Thyroid gland (tissue), 4 donors: ENCODE data around the gene SLC2A5. TPM values are rescaled to one million over a fixed set of nuclear protein-coding genes. Genes with fewer than 3 reads are reported as not detected.

ENCODE experiments used
- DNase-seq, 2 donors: peaks; one replicate each; pipeline ENCODE4 v3.0.0-alpha.2; 2019
- H3K27ac ChIP-seq, 3 donors: fragments of 200-600 bp; sonication (generic); 1 replicate in 2 of 3; 2 replicates in 1 of 3; pipeline ENCODE4 v1.5.1; 2016 to 2019; ENCODE audit warnings: mild to moderate bottlenecking in 1 of 3, moderate library complexity in 1 of 3
- H3K27me3 ChIP-seq: fragments of 200-600 bp; sonication (generic); one replicate; pipeline ENCODE4 v1.5.1; 2019
- H3K36me3 ChIP-seq, 2 donors: fragments of 200-600 bp; sonication (generic); one replicate each; pipeline ENCODE4 v1.5.1; 2016 to 2019
- H3K4me1 ChIP-seq, 2 donors: fragments of 200-600 bp; sonication (generic); one replicate each; pipeline ENCODE4 v1.5.1; 2017 to 2019
- H3K4me3 ChIP-seq, 3 donors: fragments of 200-600 bp; sonication (generic); replicated peaks in 1 of 3; 1 replicate in 2 of 3; 2 replicates in 1 of 3; pipeline ENCODE4 v1.5.1; 2016; ENCODE audit warnings: mild to moderate bottlenecking in 1 of 3
- H3K9me3 ChIP-seq: fragments of 200-600 bp; sonication (generic); one replicate; pipeline ENCODE4 v1.5.1; 2017
- POLR2A ChIP-seq, 2 donors: fragments of 450-650 bp; IDR thresholded peaks; one replicate each; pipeline ENCODE4 v1.6.1; 2017; ENCODE audit warnings: antibody characterized with exemption in 2 of 2, mild to moderate bottlenecking in 2 of 2, moderate library complexity in 1 of 2
- WGBS, 2 donors: methylation state at CpG; one replicate each; pipeline ENCODE4 v1.1.5; 2017; 5-methylcytosine and 5-hydroxymethylcytosine counted together
- intact Hi-C: fragments of 100-400 bp; cut with DNase I; formaldehyde crosslinking; loops from one replicate; pipeline ENCODE4 v1.15.1; 2023
- total RNA-seq, 4 donors: library from RNA; depleted of rRNA; stranded (reverse); fragments of >200 nt; gene quantifications; one replicate each; pipeline ENCODE4 v1.2.3, GENCODE V29; 2016
- TF ChIP-seq, protein P1 (sequence below), 6 experiments: fragments of 200-600 bp in 3 of 6; fragments of 450-650 bp in 3 of 6; sonication (generic) in 3 of 6; IDR thresholded peaks; one replicate each; pipeline ENCODE4 v1.5.1; 2016 to 2019; ENCODE audit warnings: antibody characterized with exemption in 6 of 6, mild to moderate bottlenecking in 2 of 6, inconsistent platforms in 1 of 6, moderate library complexity in 1 of 6

Gene SLC2A5
- total RNA-seq, 4 donors from 2014 or later, result 0.73 to 1.1 (median 0.88) TPM

DNA sequence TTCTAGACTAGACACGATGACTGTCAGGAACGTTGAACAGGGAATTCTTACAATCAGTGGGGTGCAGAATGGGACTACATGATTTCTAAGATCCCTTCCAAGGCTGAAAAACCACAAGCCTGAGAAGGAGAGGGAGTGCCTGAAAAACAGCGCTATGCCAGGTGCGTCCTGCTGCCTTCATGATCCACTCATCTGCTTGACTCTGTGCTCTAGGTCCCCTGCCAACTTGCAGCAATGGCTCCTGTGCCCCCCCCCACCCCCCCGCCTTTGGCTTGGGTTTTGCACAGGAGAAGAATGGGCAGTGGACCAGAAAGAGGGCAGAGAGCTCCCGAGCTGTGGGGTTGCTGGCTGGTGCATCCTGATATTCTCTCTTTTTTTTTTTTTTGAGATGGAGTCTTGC is 49.1 kb downstream of the SLC2A5 start:
- DNase-seq, result peak; percentile 33 to 40
- H3K9me3 ChIP-seq, result no peaks in the 10 kb centered on the region
- no peaks in the 10 kb centered on the region for H3K36me3 ChIP-seq
- 36 to 37% methylated on average over 6 of the region's 6 CpGs for WGBS, 2 donors
- TF ChIP-seq, protein P1, sequence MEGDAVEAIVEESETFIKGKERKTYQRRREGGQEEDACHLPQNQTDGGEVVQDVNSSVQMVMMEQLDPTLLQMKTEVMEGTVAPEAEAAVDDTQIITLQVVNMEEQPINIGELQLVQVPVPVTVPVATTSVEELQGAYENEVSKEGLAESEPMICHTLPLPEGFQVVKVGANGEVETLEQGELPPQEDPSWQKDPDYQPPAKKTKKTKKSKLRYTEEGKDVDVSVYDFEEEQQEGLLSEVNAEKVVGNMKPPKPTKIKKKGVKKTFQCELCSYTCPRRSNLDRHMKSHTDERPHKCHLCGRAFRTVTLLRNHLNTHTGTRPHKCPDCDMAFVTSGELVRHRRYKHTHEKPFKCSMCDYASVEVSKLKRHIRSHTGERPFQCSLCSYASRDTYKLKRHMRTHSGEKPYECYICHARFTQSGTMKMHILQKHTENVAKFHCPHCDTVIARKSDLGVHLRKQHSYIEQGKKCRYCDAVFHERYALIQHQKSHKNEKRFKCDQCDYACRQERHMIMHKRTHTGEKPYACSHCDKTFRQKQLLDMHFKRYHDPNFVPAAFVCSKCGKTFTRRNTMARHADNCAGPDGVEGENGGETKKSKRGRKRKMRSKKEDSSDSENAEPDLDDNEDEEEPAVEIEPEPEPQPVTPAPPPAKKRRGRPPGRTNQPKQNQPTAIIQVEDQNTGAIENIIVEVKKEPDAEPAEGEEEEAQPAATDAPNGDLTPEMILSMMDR (IDR thresholded peaks at IDR 0.05), result no peak
- no peak for TF ChIP-seq POLR2A (IDR thresholded peaks at IDR 0.05)
- H3K27me3 ChIP-seq, result no peaks in the 10 kb centered on the region
- no peak overlapping the region for H3K27ac ChIP-seq
- no peak overlapping the region for H3K4me3 ChIP-seq
- intact Hi-C loops, result no loop called here
- H3K4me1 ChIP-seq, result peaks cover 0 to 8% of the 10 kb centered on the region in 2 donors

DNA sequence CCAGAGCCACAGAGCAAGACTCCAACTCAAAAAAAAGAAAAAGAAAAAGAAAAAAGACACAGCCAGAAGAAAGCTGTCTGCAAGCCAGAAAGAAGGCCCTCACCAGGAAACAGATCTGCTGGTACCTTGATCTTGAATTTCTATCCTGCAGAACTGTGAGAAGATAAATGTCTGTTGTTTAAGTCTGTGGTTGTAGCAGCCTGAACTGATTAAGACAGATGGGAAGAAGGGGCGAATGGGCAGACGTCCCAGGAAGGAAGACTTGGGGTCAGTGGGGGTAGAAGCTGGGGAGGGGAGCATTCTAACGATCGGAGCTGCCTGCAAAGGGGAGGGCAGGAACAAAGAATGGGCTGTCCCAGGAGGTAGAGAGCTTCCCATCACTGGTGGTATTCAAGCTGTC is 49.5 kb downstream of the SLC2A5 start:
- no peaks in the 10 kb centered on the region for H3K9me3 ChIP-seq
- no peak overlapping the region for H3K27ac ChIP-seq
- no peak overlapping the region for H3K4me3 ChIP-seq
- no peaks in the 10 kb centered on the region for H3K36me3 ChIP-seq
- 53 to 60% methylated on average over 4 of the region's 4 CpGs for WGBS, 2 donors
- DNase-seq, result no peak
- intact Hi-C loops, result no loop called here
- no peaks in the 10 kb centered on the region for H3K27me3 ChIP-seq
- TF ChIP-seq, protein P1 (IDR thresholded peaks at IDR 0.05), result no peak
- no peak for TF ChIP-seq POLR2A (IDR thresholded peaks at IDR 0.05)
- peaks cover 0 to 8% of the 10 kb centered on the region in 2 donors for H3K4me1 ChIP-seq

DNA sequence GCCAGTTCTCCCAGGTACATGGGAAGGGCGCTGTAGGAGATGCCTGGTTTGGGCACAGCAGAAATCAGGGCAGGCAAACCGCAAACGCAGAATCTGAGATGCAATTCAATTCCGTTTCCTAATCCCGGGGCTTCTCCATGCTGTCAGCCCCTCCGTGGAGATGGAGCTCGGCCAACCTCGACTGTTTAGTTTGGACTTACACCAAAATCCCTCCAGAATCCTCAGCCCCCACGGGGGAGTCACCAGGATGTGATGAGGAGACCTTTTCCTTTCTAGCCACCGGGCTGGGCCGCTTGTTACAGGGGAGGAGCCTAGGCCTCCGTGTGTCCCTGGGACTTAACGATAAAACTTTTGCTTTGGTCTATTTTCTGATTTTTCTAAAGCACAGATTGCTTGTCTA is 51.1 kb downstream of the SLC2A5 start:
- TF ChIP-seq, protein P1 (IDR thresholded peaks at IDR 0.05), result no peak
- TF ChIP-seq POLR2A (IDR thresholded peaks at IDR 0.05), result no peak
- Histone ChIP-seq H3K9me3 (no peaks in the 10 kb centered on the region), H3K36me3 (no peaks in the 10 kb centered on the region), H3K4me3 (no peak overlapping the region), H3K4me1 (peaks cover 0 to 8% of the 10 kb centered on the region in 2 donors), H3K27me3 (no peaks in the 10 kb centered on the region), H3K27ac (no peak overlapping the region)
- 53 to 59% methylated on average over 13 of the region's 13 CpGs for WGBS, 2 donors
- intact Hi-C loops, result no loop called here
- DNase-seq, result no peak

DNA sequence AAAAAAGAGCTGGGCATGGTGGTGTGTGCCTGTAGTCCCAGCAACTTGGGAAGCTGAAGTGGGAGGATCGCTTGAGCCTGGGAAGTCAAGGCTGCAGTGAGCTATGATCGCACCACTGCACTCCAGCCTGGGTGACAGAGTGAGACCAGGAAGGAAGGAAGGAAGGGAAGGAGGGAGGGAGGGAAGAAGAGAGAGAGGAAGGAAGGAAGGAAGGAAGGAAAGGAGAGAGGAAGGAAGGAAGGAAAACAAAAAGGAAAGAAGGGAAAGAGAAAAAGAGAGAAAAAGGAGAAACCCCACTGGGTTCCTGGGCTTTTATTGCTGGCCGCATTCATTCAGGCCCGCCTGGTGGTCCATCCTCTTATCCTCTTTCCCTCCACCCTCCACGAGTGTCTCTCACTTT is 53.0 kb downstream of the SLC2A5 start:
- Histone ChIP-seq H3K4me3 (no peak overlapping the region), H3K27ac (no peak overlapping the region), H3K36me3 (no peaks in the 10 kb centered on the region), H3K9me3 (no peaks in the 10 kb centered on the region), H3K27me3 (no peaks in the 10 kb centered on the region), H3K4me1 (peaks cover 0 to 8% of the 10 kb centered on the region in 2 donors)
- TF ChIP-seq, protein P1 (IDR thresholded peaks at IDR 0.05), result no peak
- TF ChIP-seq POLR2A (IDR thresholded peaks at IDR 0.05), result no peak
- WGBS, 2 donors, result 82 to 88% methylated on average over 5 of the region's 5 CpGs
- no peak for DNase-seq
- intact Hi-C loops, result no loop called here

DNA sequence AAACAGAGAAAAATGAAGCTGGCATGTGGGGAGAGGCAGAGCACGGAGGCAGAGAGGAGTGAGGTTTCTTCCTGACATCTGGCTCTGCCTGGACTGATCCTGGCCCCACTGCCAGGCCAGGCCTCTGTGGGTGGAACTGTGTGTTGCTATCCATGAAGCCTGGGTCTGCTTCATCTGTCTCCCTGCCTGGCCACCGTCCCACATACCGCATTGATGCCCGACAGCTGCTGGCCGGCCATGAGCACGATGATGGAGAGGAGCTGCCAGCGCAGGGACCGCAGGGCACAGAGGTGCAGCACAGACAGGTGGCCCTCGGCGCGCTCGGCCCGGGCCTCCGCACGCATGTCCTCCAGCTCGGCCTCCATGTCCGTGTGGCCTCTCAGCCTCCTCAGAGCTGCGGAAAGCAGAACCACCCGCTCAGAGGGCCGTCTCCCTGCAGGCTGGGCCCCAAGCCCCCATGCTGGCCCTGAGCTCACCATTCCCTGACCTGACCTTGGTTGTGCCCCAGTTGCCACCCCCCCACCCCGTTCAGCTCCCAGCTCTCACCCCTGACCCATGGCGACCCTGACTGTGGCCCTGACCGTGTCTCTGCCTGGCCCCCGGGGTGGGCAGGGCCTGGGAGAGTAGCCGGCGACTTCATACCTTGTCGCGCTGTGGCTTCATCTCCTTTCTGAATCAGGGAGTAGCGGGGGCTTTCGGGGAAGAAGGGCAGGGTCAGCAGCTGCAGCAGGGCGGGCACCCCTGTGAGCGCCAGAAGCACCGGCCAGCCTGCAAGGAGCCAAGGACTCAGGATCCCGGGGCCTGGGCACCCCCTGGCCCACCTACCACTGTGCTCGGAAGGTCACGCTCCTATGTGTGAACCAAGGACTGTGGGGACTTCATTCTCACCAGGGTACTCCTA is 54.7 kb downstream of the SLC2A5 start:
- 90 to 96% methylated on average over 20 to 25 of the region's 36 CpGs for WGBS, 2 donors
- no peaks in the 10 kb centered on the region for H3K9me3 ChIP-seq
- intact Hi-C loops, result no loop called here
- no peak overlapping the region for H3K4me3 ChIP-seq
- DNase-seq, result no peak
- TF ChIP-seq, protein P1 (IDR thresholded peaks at IDR 0.05), result no peak
- no peak for TF ChIP-seq POLR2A (IDR thresholded peaks at IDR 0.05)
- H3K4me1 ChIP-seq, result peaks cover 0 to under 1% of the 10 kb centered on the region in 2 donors
- H3K27ac ChIP-seq, result no peak overlapping the region
- H3K36me3 ChIP-seq, result no peaks in the 10 kb centered on the region
- H3K27me3 ChIP-seq, result no peaks in the 10 kb centered on the region
